H9 (cell line): ENCODE results near the gene LRCH1. TPM values are rescaled to one million over a fixed set of nuclear protein-coding genes. Genes with fewer than 3 reads are reported as not detected.

Experiments used
- DNase-seq: peaks from one replicate; pipeline ENCODE4 v3.0.0-alpha.2; 2017
- H2AFZ ChIP-seq: one replicate; pipeline ENCODE4 v1.6.1; 2013; ENCODE audit warnings: mild to moderate bottlenecking, low read length, control low read depth, moderate library complexity
- H2AK5ac ChIP-seq: 2 replicates; pipeline ENCODE4 v1.6.1; 2013; ENCODE audit warnings: low read length, control low read depth, mixed read lengths; ENCODE audit not compliant: insufficient read length
- H2BK120ac ChIP-seq: one replicate; pipeline ENCODE4 v1.6.1; 2013; ENCODE audit warnings: low read depth, mild to moderate bottlenecking, low read length, control low read depth, inconsistent platforms; ENCODE audit not compliant: poor library complexity, severe bottlenecking
- H2BK12ac ChIP-seq: 2 replicates; pipeline ENCODE4 v1.6.1; 2013; ENCODE audit warnings: low read length, control low read depth, mixed read lengths, low read depth; ENCODE audit not compliant: insufficient read length
- H2BK15ac ChIP-seq: 2 replicates; pipeline ENCODE4 v1.6.1; 2013; ENCODE audit warnings: low read depth, low read length, control low read depth
- H2BK20ac ChIP-seq: one replicate; pipeline ENCODE4 v1.6.1; 2013; ENCODE audit warnings: low read depth, mild to moderate bottlenecking, low read length, control low read depth, inconsistent platforms; ENCODE audit not compliant: poor library complexity, severe bottlenecking
- H2BK5ac ChIP-seq: 2 replicates; pipeline ENCODE4 v1.6.1; 2013; ENCODE audit warnings: low read length, control low read depth, mixed read lengths; ENCODE audit not compliant: insufficient read length
- H3K14ac ChIP-seq: 2 replicates; pipeline ENCODE4 v1.6.1; 2013; ENCODE audit warnings: low read length, control low read depth; ENCODE audit not compliant: insufficient read depth
- H3K18ac ChIP-seq: 2 replicates; pipeline ENCODE4 v1.6.1; 2013; ENCODE audit warnings: low read depth, mild to moderate bottlenecking, mixed read lengths, low read length, control low read depth; ENCODE audit not compliant: insufficient read length
- H3K23ac ChIP-seq: 2 replicates; pipeline ENCODE4 v1.6.1; 2013; ENCODE audit warnings: low read length, control low read depth, mixed read lengths, low read depth; ENCODE audit not compliant: insufficient read length
- H3K23me2 ChIP-seq: 2 replicates; pipeline ENCODE4 v1.6.1; 2013; ENCODE audit warnings: low read depth, mild to moderate bottlenecking, mixed read lengths, low read length, control low read depth; ENCODE audit not compliant: insufficient read length, poor library complexity, severe bottlenecking
- H3K27ac ChIP-seq: 2 replicates; pipeline ENCODE4 v1.5.1; 2013; ENCODE audit warnings: low read length, control low read depth, mixed read lengths, low read depth; ENCODE audit not compliant: insufficient read length
- H3K27me3 ChIP-seq: 2 replicates; pipeline ENCODE4 v1.6.1; 2013; ENCODE audit warnings: low read length, control low read depth, inconsistent platforms; ENCODE audit not compliant: insufficient read depth
- H3K4ac ChIP-seq: 2 replicates; pipeline ENCODE4 v1.6.1; 2013; ENCODE audit warnings: low read depth, mild to moderate bottlenecking, control low read depth, inconsistent platforms, low read length, moderate library complexity
- H3K4me1 ChIP-seq: 2 replicates; pipeline ENCODE4 v1.6.1; 2013; ENCODE audit warnings: low read length, control low read depth, inconsistent platforms; ENCODE audit not compliant: insufficient read depth
- H3K4me2 ChIP-seq: 2 replicates; pipeline ENCODE4 v1.6.1; 2013; ENCODE audit warnings: low read length, control low read depth, mixed read lengths; ENCODE audit not compliant: insufficient read length, insufficient read depth
- H3K56ac ChIP-seq: 2 replicates; pipeline ENCODE4 v1.6.1; 2013; ENCODE audit warnings: low read depth, mild to moderate bottlenecking, mixed read lengths, low read length, control low read depth; ENCODE audit not compliant: insufficient read length
- H3K79me1 ChIP-seq: 2 replicates; pipeline ENCODE4 v1.6.1; 2013; ENCODE audit warnings: low read depth, mild to moderate bottlenecking, moderate library complexity, low read length, control low read depth, inconsistent platforms; ENCODE audit not compliant: insufficient read depth, poor library complexity, severe bottlenecking
- H3K79me2 ChIP-seq: 2 replicates; pipeline ENCODE4 v1.6.1; 2013; ENCODE audit warnings: low read length, control low read depth, inconsistent platforms; ENCODE audit not compliant: insufficient read depth
- H3K9ac ChIP-seq: 2 replicates; pipeline ENCODE4 v1.6.1; 2013; ENCODE audit warnings: low read length, control low read depth, mixed read lengths; ENCODE audit not compliant: insufficient read length; ENCODE audit errors: extremely low read depth
- H3K9me3 ChIP-seq: one replicate; pipeline ENCODE4 v1.6.1; 2013; ENCODE audit warnings: low read depth, low read length, inconsistent platforms; ENCODE audit not compliant: control insufficient read depth
- H3T11ph ChIP-seq: one replicate; pipeline ENCODE4 v1.6.1; 2013; ENCODE audit warnings: mild to moderate bottlenecking, low read length, control low read depth, inconsistent platforms
- H4K20me1 ChIP-seq: one replicate; pipeline ENCODE4 v1.6.1; 2013; ENCODE audit not compliant: control insufficient read depth, insufficient read length, insufficient read depth
- H4K5ac ChIP-seq: 2 replicates; pipeline ENCODE4 v1.6.1; 2013; ENCODE audit warnings: low read depth, mild to moderate bottlenecking, mixed read lengths, low read length, control low read depth; ENCODE audit not compliant: insufficient read length
- H4K8ac ChIP-seq: replicated peaks from 2 replicates; pipeline ENCODE4 v1.6.1; 2013; ENCODE audit warnings: low read length, control low read depth, mixed read lengths, low read depth; ENCODE audit not compliant: insufficient read length
- H4K91ac ChIP-seq: 2 replicates; pipeline ENCODE4 v1.6.1; 2013; ENCODE audit warnings: low read depth, mild to moderate bottlenecking, moderate library complexity, mixed read lengths, low read length, control low read depth; ENCODE audit not compliant: insufficient read length
- H3K27ac Mint-ChIP-seq, 3 experiments: 2 replicates in 2 of 3; 3 replicates in 1 of 3; pipeline ENCODE4 v1.8.0; 2020 to 2021; ENCODE audit warnings: mixed read lengths in 3 of 3, mild to moderate bottlenecking in 1 of 3, moderate library complexity in 1 of 3
- H3K27me3 Mint-ChIP-seq: 2 replicates; pipeline ENCODE4 v1.8.0; 2021; ENCODE audit warnings: low read depth, mild to moderate bottlenecking, moderate library complexity, mixed read lengths
- H3K36me3 Mint-ChIP-seq, 3 experiments: 2 replicates in 2 of 3; 3 replicates in 1 of 3; pipeline ENCODE4 v1.8.0; 2020 to 2021; ENCODE audit warnings: low read depth in 3 of 3, mixed read lengths in 3 of 3; ENCODE audit not compliant: insufficient read depth in 1 of 3
- H3K4me1 Mint-ChIP-seq, 2 experiments: 2 replicates each; pipeline ENCODE4 v1.8.0; 2020; ENCODE audit warnings: mixed read lengths in 2 of 2
- H3K4me3 Mint-ChIP-seq, 2 experiments: 2 replicates in 1 of 2; 3 replicates in 1 of 2; pipeline ENCODE4 v1.8.0; 2020 to 2021; ENCODE audit warnings: mild to moderate bottlenecking in 2 of 2, mixed read lengths in 2 of 2, moderate library complexity in 1 of 2
- H3K9me3 Mint-ChIP-seq, 2 experiments: 2 replicates in 1 of 2; 3 replicates in 1 of 2; pipeline ENCODE4 v1.8.0; 2020; ENCODE audit warnings: mild to moderate bottlenecking in 2 of 2, mixed read lengths in 2 of 2, moderate library complexity in 1 of 2
- CTCF ChIP-seq: fragments of 200-600 bp; sonication (generic); conservative IDR thresholded peaks from 3 replicates; pipeline ENCODE4 v1.8.0; 2021; ENCODE audit warnings: antibody characterized with exemption, mild to moderate bottlenecking
- WGBS: extraction: QIAGEN DNeasy Blood & Tissue Kit; methylation state at CpG from one replicate; pipeline ENCODE4 v1.1.7; 2013; ENCODE audit warnings: missing lambda C conversion rate, low lambda C conversion rate, mixed read lengths; ENCODE audit not compliant: insufficient read length; ENCODE audit errors: extremely low coverage; 5-methylcytosine and 5-hydroxymethylcytosine counted together
- total RNA-seq: library from RNA; stranded (reverse); gene quantifications from 2 replicates; pipeline ENCODE4 v1.2.1, GENCODE V29; 2021

The LRCH1 gene
- total RNA-seq, 1 experiment from 2014 or later: 8.0 TPM

GRCh38 chr13:46745062-46745461, 192.1 kb downstream of the LRCH1 start:
- H2BK15ac ChIP-seq: no peak overlapping the region
- no peaks in the 10 kb centered on the region for H3K4me1 ChIP-seq
- H3K9me3 ChIP-seq: no peaks in the 10 kb centered on the region
- no peak overlapping the region for H3K4ac ChIP-seq
- H4K8ac ChIP-seq: no peak overlapping the region
- H3K18ac ChIP-seq: no peak overlapping the region
- no peaks in the 10 kb centered on the region for H3K79me2 ChIP-seq
- no peak overlapping the region for H2BK12ac ChIP-seq
- H3K9ac ChIP-seq: no peak overlapping the region
- no peak overlapping the region for H2BK5ac ChIP-seq
- Mint-ChIP-seq H3K4me3 (no peak overlapping the region), H3K4me1 (no peaks in the 10 kb centered on the region), H3K27me3 (no peaks in the 10 kb centered on the region), H3K9me3 (no peaks in the 10 kb centered on the region; a peak in 2 of 5 replicates), H3K36me3 (peaks cover 5 to 16% (median 14%) of the 10 kb centered on the region in 3 experiments; a peak in 5 of 7 replicates), H3K27ac (no peak overlapping the region)
- H3K14ac ChIP-seq: no peak overlapping the region
- no peaks in the 10 kb centered on the region for H4K20me1 ChIP-seq
- H3K79me1 ChIP-seq: no peaks in the 10 kb centered on the region
- H3K56ac ChIP-seq: no peak overlapping the region
- no peaks in the 10 kb centered on the region for H3K23me2 ChIP-seq
- no peak overlapping the region for H2BK120ac ChIP-seq
- H3K27me3 ChIP-seq: no peaks in the 10 kb centered on the region; the same call in 1 of the 2 replicates
- no peak overlapping the region for H3K27ac ChIP-seq
- TF ChIP-seq CTCF: no peak
- H3K23ac ChIP-seq: no peak overlapping the region
- H2AK5ac ChIP-seq: no peak overlapping the region
- H3T11ph ChIP-seq: no peak overlapping the region
- no peak overlapping the region for H4K91ac ChIP-seq
- H4K5ac ChIP-seq: no peak overlapping the region
- no peak overlapping the region for H2BK20ac ChIP-seq
- DNase-seq: no peak
- no CpG with 5 or more reads among the region's 4 CpGs for WGBS
- no peak overlapping the region for H2AFZ ChIP-seq
- H3K4me2 ChIP-seq: no peak overlapping the region
